NCI-H82 treated with DMSO at 0.1 percent for 48 hours (cell line): ENCODE data around the gene SSX3.
"Not testable (repeated sequence)": the region's sequence is repeated elsewhere in the genome, so short reads cannot be mapped to it uniquely, and the experiment has no call there.

Experiments
- DNase-seq: peaks from one replicate; lab custom pipeline; 2025; ENCODE audit not compliant: unreplicated experiment; lab: John Stamatoyannopoulos, UW

SSX3 gene

GRCh38 chrX:48356315-48357094 lies at the start of gene SSX3:
Gene SSX3, minus strand, starts transcription at chrX:48356703. Its CDS starts 1,454 bp downstream, at chrX:48355249.
- DNase-seq: not testable (repeated sequence)

GRCh38 chrX:48397825-48398224 lies 41.3 kb upstream of the SSX3 start:
- not testable (repeated sequence) for DNase-seq

DNA sequence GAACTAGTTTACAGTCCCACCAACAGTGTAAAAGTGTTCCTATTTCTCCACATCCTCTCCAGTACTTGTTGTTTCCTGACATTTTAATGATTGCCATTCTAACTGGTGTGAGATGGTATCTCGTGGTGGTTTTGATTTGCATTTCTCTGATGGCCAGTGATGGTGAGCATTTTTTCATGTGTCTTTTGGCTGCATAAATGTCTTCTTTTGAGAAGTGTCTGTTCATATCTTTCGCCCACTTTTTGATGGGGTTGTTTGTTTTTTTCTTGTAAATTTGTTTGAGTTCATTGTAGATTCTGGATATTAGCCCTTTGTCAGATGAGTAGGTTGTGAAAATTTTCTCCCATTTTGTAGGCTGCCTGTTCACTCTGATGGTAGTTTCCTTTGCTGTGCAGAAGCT lies 40.4 kb upstream of the SSX3 start:
- DNase-seq: not testable (repeated sequence)

DNA sequence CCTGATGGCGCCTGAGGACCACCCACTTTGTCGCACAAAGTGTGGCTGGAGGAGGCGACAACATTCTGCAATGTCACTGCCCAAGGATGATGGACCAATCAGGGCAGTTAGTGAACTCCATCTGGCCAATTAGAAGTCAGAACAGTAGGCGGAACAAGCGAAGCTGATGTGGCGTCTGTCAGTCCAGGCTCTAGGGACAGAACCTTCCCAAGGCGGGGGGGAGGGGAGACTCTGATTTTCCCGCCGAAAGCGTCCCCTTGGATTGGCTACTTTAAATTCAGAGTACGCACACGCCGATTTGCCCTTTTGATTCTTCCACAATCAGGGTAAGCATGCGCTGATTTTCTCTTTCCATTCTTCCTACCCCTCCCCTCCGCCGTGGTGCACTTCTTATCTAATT lies 26.7 kb upstream of the SSX3 start, which contains the start of gene SSX4:
TSS of gene SSX4 (plus strand) at position 301 of the 400 bp plus-strand sequence. CDS start 515 bp downstream, outside the sequence.
- not testable (repeated sequence) for DNase-seq

DNA sequence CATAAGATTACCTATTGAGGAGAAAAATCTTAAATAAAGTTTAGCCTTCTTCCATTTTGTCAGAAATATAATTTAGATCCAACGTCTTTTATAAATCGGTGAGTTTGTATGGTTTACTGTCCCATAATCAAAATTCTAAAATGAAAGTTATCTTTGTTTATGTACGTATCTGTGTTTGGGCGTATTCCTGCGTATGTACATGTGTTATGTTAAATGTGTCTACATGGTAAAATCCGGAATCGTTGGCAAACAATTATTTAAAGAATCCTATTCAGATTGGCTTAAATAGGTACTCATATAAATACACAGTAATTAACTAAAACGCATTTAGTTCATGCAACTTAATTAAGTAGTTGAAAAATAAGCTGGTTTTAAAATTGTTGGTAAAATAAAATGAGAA lies 13.9 kb upstream of the SSX3 start:
- not testable (repeated sequence) for DNase-seq

GRCh38 chrX:48367717-48368408 lies 11.4 kb upstream of the SSX3 start:
- not testable (repeated sequence) for DNase-seq

GRCh38 chrX:48359281-48359680 lies 2.8 kb upstream of the SSX3 start:
- DNase-seq: not testable (repeated sequence)

- no peak for DNase-seq
Observed at GRCh38 chrX:48357681-48358080, 1.2 kb upstream of the SSX3 start.

DNA sequence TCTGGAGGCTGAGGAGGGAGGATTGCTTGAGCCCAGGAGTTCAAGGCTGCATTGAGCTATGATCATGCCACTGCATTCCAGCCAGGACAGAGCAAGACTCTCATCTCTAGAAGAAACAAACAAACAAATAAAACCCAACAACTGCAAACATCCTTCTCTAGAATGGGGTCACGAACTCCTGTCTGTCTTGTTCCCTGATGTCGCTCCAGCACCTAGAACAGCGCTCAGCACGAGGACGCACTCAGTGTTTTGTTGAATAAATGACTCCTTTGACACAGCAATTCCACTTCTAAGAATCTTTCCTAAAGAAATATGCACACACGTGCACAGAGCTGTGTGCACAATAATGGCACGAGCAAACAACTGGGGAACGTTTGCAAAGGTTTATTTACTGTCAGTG lies 10.4 kb downstream of the SSX3 start:
- not testable (repeated sequence) for DNase-seq

DNA sequence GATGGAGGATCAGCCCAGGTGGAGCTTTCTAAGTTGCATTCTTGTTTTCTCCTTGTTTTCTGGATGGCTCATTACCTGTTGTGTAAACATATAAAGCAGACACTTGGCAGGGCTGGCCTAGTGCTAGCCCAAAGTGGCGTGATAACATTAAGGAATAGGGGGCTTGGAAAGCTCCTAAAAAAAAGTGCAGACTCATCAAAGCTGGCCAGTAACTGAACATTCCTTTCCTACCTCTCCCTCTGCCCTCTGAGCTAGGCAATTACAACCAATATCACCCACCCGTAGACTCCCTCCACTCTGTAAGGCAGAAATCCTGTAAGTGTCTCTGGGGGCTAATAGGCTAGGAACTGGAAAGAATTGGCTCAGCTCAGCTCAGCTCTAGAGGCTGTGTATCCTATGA lies 42.5 kb downstream of the SSX3 start:
- DNase-seq: not testable (repeated sequence)

DNA sequence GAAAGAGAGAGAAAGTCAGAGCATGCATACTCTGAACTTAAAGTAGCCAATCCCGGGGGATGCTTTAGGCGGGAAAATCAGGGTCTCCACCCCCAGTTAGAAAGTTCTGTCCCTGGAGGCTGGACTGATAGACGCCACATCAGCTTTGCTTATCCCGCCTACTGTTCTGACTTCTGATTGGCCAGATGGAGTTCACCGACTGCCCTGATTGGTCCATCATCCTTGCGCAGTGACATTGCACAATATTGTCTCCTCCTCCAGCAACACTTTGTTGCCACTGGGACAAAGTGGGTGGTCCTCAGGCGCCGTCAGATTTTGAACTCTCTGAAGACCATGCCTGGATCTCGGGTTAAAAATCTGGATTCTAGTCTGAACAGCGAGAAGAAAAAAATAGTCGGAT lies 50.3 kb downstream of the SSX3 start:
- DNase-seq: no peak
